AG04449 (cell line): ENCODE data around the gene PRPF4.

Experiments
- CTCF ChIA-PET: fragments of 350-600 bp; formaldehyde crosslinking; extraction: SDS; loops from one replicate; lab custom pipeline; 2021; ENCODE audit warnings: antibody characterized with exemption; lab: Yijun Ruan, JAX
- POLR2A ChIA-PET: fragments of 400-600, 350-600 bp; formaldehyde crosslinking; extraction: SDS; loops from one replicate; lab custom pipeline; 2020; ENCODE audit warnings: antibody characterized with exemption, inconsistent platforms; lab: Yijun Ruan, JAX
- DNase-seq: peaks from one replicate; pipeline ENCODE4 v3.0.0-alpha.2; 2010; ENCODE audit warnings: low read depth, low spot score
- H3K4me3 ChIP-seq: 2 replicates; pipeline ENCODE4 v1.5.1; 2011; ENCODE audit warnings: low read depth, mild to moderate bottlenecking, control low read depth, low read length
- CTCF ChIP-seq: IDR thresholded peaks from one replicate; pipeline ENCODE4 v1.5.1; 2011; ENCODE audit warnings: mild to moderate bottlenecking, moderate library complexity, low read length, control low read depth, inconsistent platforms; ENCODE audit not compliant: insufficient read depth; ENCODE audit errors: missing control alignments

Gene PRPF4

GRCh38 chr9:113296796-113297558, 21.5 kb downstream of the PRPF4 start:
- no peak overlapping the region for H3K4me3 ChIP-seq
- DNase-seq = no peak
- CTCF ChIA-PET = interaction anchor here (1.2 to 5.5 kb wide), 4 partner anchors 12 to 358 kb away, joined by 3 to 28 read pairs (median 6); partner anchors contain the start of gene ALAD
- TF ChIP-seq CTCF = no peak
- POLR2A ChIA-PET = no interaction called here

- POLR2A ChIA-PET = no interaction called here
- H3K4me3 ChIP-seq = no peak overlapping the region
- DNase-seq = no peak
- CTCF ChIA-PET = interaction anchor here (1.5 to 5.5 kb wide), 3 partner anchors 11 to 26 kb away, joined by 4 to 28 read pairs (median 24); no protein-coding TSS in a partner anchor
- no peak for TF ChIP-seq CTCF
Measured at GRCh38 chr9:113298311-113298710, 22.9 kb downstream of the PRPF4 start.

DNA sequence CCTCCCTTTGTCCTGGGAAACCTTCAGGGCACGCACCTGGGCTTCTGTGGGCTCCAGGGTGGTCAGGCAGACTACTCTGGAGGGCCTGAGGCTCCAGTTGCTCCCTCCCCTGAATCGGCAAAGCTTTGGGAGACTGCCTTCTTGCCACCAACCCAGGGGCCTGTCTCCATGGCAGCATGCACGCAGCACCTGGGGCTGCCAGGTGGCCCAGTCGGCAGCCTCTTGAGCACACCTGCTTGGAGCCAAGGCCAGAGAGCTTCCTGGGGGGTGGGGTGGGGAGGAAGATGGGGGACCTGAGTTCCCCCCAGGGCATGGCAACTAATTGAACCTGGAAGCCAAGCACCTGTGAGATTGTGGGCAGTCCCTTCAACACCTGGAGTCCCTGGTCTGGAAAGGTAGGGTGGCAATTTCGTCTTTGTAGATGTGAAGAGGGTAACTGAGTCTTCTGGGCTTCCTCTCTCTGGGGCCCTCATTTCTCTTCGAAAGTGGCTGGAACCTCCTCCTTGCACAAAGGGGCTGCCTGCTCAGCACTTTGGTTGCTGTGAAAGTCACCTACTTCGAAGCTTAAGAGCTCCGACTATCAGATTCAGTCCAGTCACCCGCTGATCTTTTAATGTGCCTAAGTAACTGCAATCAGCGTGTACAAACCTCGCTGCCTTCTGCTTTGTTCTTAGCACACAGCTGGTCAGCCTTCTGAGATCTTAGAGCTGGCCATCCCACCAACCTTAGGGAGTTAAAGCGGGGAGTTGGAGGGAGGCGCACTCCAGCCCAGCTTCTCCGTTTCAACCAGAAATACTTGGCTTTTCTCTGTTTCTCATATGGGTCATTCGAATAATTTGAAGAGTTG, 23.7 kb downstream of the PRPF4 start:
- ChIA-PET CTCF (interaction anchor here (1.4 to 3.2 kb wide), 3 partner anchors 10 to 27 kb away, joined by 3 to 24 read pairs (median 4); no protein-coding TSS in a partner anchor), POLR2A (no interaction called here)
- no peak overlapping the region for H3K4me3 ChIP-seq
- no peak for TF ChIP-seq CTCF
- DNase-seq = no peak

DNA sequence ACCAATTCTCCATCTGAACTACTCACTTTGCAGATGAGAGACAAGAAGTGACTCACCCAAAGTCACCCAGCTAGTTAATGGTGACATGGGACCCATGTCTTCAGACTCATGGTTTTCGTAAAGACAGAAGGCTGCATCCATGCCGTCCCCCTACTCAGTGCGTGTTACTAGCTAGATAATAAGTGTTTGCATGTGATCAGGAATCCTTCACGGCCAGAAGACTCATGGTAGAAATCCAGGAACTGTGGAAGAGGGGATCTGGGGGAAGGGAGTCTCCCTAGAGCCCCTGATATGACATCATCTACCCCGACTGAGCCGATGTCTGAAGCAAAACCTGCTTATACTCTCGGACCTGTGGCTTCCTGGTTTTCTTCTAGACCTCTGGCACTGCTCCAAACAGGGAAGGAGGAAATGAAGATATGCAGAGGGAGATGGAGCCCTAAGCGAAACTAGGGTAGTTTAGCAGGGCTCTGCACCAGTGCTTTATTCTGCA, 24.4 kb downstream of the PRPF4 start:
- no peak for TF ChIP-seq CTCF
- CTCF ChIA-PET = interaction anchor here (1.4 to 3.2 kb wide), 3 partner anchors 9 to 27 kb away, joined by 3 to 24 read pairs (median 4); no protein-coding TSS in a partner anchor
- POLR2A ChIA-PET = no interaction called here
- no peak overlapping the region for H3K4me3 ChIP-seq
- DNase-seq = no peak

- ChIA-PET POLR2A (no interaction called here), CTCF (interaction anchor here (1.3 to 3.2 kb wide), 3 partner anchors 8 to 354 kb away, joined by 3 to 24 read pairs (median 3); no protein-coding TSS in a partner anchor)
- H3K4me3 ChIP-seq = no peak overlapping the region
- TF ChIP-seq CTCF = no peak
- DNase-seq = no peak
Measured at GRCh38 chr9:113301548-113301947, 26.1 kb downstream of the PRPF4 start.
